Activated CD8-positive, alpha-beta T cell treated with anti-CD3 and anti-CD28 coated beads for 36 hours (primary cell): ENCODE results near the gene CDH23. TPM values are rescaled to one million over a fixed set of nuclear protein-coding genes. Genes with fewer than 3 reads are reported as not detected.

Experiments
- ATAC-seq: fragments of 200-7000 bp; cut with Tn5 transposase; one replicate; pipeline ENCODE4 v1.10.0; 2021; ENCODE audit warnings: mild to moderate bottlenecking, moderate library complexity
- CTCF ChIA-PET: fragments of 350-600 bp; sonication (Branson Sonifier 250); formaldehyde crosslinking; loops from one replicate; lab custom pipeline; 2021; ENCODE audit warnings: antibody characterized with exemption; lab: Charles Lee
- POLR2A ChIA-PET: fragments of 350-600 bp; sonication (Branson Sonifier 250); formaldehyde crosslinking; loops from one replicate; lab custom pipeline; 2021; ENCODE audit warnings: antibody characterized with exemption; lab: Charles Lee
- DNase-seq: peaks from one replicate; pipeline ENCODE4 v3.0.0-alpha.2; 2020
- H3K27ac Mint-ChIP-seq: one replicate; pipeline ENCODE4 v1.8.0; 2021; ENCODE audit warnings: mild to moderate bottlenecking, mixed read lengths
- H3K27me3 Mint-ChIP-seq: one replicate; pipeline ENCODE4 v1.8.0; 2021; ENCODE audit warnings: mixed read lengths
- H3K36me3 Mint-ChIP-seq: one replicate; pipeline ENCODE4 v1.8.0; 2021; ENCODE audit warnings: low read depth, mixed read lengths
- H3K4me1 Mint-ChIP-seq: one replicate; pipeline ENCODE4 v1.8.0; 2021; ENCODE audit warnings: low read depth, mixed read lengths
- H3K4me3 Mint-ChIP-seq: one replicate; pipeline ENCODE4 v1.8.0; 2021; ENCODE audit warnings: mild to moderate bottlenecking, moderate library complexity, mixed read lengths
- H3K9me3 Mint-ChIP-seq: one replicate; pipeline ENCODE4 v1.8.0; 2021; ENCODE audit warnings: mixed read lengths
- intact Hi-C: fragments of 100-400 bp; cut with micrococcal nuclease; formaldehyde crosslinking; loops from one replicate; pipeline ENCODE4 v1.10.0; 2022
- total RNA-seq, 2 experiments: library from RNA; stranded (reverse); gene quantifications; one replicate each; pipeline ENCODE4 v1.2.3, GENCODE V29; 2021
- TF ChIP-seq, protein P1 (sequence below): fragments of 200-600 bp; IDR thresholded peaks from one replicate; pipeline ENCODE4 v1.8.0; 2022; ENCODE audit warnings: antibody characterized with exemption, mild to moderate bottlenecking

Gene CDH23
- total RNA-seq, 2 experiments from 2014 or later = 2.4 to 2.7 TPM

DNA sequence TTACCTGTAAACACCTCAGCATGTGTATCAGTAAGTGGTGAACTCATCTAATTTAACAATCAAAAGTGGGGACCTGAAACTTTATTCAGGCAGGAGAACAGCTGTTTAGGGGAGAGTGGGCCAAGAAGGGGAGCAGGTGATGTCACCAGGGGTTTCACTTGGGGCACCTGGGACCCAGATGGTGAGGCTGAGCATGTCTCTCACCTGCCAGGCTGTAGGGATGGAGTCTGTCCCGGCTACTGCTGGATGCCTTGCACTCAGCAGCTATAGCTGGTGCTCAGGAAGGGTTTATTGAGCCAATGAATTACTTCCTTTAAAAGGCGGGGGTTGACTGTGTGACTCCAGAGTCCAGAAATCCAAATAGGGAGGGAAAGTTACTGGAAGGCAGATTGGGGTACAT, 23.0 kb downstream of the CDH23 start:
- no peaks in the 10 kb centered on the region for H3K36me3 Mint-ChIP-seq
- H3K9me3 Mint-ChIP-seq = no peaks in the 10 kb centered on the region
- no peaks in the 10 kb centered on the region for H3K4me1 Mint-ChIP-seq
- H3K4me3 Mint-ChIP-seq = no peak overlapping the region
- POLR2A ChIA-PET = no interaction called here
- intact Hi-C loops = no loop called here
- TF ChIP-seq, protein P1, sequence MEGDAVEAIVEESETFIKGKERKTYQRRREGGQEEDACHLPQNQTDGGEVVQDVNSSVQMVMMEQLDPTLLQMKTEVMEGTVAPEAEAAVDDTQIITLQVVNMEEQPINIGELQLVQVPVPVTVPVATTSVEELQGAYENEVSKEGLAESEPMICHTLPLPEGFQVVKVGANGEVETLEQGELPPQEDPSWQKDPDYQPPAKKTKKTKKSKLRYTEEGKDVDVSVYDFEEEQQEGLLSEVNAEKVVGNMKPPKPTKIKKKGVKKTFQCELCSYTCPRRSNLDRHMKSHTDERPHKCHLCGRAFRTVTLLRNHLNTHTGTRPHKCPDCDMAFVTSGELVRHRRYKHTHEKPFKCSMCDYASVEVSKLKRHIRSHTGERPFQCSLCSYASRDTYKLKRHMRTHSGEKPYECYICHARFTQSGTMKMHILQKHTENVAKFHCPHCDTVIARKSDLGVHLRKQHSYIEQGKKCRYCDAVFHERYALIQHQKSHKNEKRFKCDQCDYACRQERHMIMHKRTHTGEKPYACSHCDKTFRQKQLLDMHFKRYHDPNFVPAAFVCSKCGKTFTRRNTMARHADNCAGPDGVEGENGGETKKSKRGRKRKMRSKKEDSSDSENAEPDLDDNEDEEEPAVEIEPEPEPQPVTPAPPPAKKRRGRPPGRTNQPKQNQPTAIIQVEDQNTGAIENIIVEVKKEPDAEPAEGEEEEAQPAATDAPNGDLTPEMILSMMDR = no peak
- CTCF ChIA-PET = interaction anchor here (2.4 kb wide), 1 partner anchor 10 kb away, joined by 9 read pairs; no protein-coding TSS in a partner anchor
- H3K27me3 Mint-ChIP-seq = peaks cover 5% of the 10 kb centered on the region
- no peak overlapping the region for H3K27ac Mint-ChIP-seq
- DNase-seq = no peak
- ATAC-seq = no peak

- CTCF ChIA-PET = interaction anchor here (0.9 kb wide), 1 partner anchor 188 kb away, joined by 3 read pairs; no protein-coding TSS in a partner anchor
- Mint-ChIP-seq H3K4me3 (no peak overlapping the region), H3K27ac (no peak overlapping the region), H3K9me3 (no peaks in the 10 kb centered on the region), H3K4me1 (no peaks in the 10 kb centered on the region), H3K27me3 (peaks cover 5% of the 10 kb centered on the region), H3K36me3 (no peaks in the 10 kb centered on the region)
- TF ChIP-seq, protein P1 = no peak
- DNase-seq (no peak), ATAC-seq (no peak)
- intact Hi-C loops = no loop called here
- POLR2A ChIA-PET = no interaction called here
These were observed 24.3 kb downstream of the CDH23 start for GRCh38 chr10:71421075-71421434.

GRCh38 chr10:71423250-71423649, 26.5 kb downstream of the CDH23 start:
- intact Hi-C loops = no loop called here
- DNase-seq (no peak), ATAC-seq (no peak)
- TF ChIP-seq, protein P1 = no peak
- H3K4me3 Mint-ChIP-seq = no peak overlapping the region
- CTCF ChIA-PET = no interaction called here
- no peaks in the 10 kb centered on the region for H3K27me3 Mint-ChIP-seq
- H3K4me1 Mint-ChIP-seq = no peaks in the 10 kb centered on the region
- no peak overlapping the region for H3K27ac Mint-ChIP-seq
- H3K9me3 Mint-ChIP-seq = no peaks in the 10 kb centered on the region
- no peaks in the 10 kb centered on the region for H3K36me3 Mint-ChIP-seq
- POLR2A ChIA-PET = no interaction called here

DNA sequence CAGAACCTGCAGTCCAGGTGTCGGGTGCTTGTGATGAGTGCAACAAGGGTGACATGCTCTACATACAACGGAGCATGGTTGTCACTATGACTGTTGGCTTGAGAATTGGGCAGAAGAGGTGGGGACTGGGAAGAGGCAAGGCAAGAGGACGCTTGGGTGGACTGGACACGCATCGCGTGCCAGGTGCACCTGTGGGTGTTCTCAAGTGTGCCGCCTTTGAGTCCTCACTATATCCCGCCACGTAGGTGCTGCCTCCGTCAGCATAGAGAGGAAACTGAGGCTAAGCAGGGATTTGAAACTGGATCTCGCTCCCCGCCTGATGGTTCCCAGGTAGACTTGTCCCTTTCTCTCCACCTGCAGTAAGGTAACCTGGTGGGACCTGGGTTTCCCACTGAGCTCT, 27.2 kb downstream of the CDH23 start:
- Mint-ChIP-seq H3K4me3 (no peak overlapping the region), H3K4me1 (no peaks in the 10 kb centered on the region), H3K27ac (no peak overlapping the region), H3K9me3 (no peaks in the 10 kb centered on the region), H3K27me3 (no peaks in the 10 kb centered on the region), H3K36me3 (no peaks in the 10 kb centered on the region)
- DNase-seq (no peak), ATAC-seq (no peak)
- TF ChIP-seq, protein P1 = no peak
- intact Hi-C loops = no loop called here
- POLR2A ChIA-PET = no interaction called here
- CTCF ChIA-PET = no interaction called here

DNA sequence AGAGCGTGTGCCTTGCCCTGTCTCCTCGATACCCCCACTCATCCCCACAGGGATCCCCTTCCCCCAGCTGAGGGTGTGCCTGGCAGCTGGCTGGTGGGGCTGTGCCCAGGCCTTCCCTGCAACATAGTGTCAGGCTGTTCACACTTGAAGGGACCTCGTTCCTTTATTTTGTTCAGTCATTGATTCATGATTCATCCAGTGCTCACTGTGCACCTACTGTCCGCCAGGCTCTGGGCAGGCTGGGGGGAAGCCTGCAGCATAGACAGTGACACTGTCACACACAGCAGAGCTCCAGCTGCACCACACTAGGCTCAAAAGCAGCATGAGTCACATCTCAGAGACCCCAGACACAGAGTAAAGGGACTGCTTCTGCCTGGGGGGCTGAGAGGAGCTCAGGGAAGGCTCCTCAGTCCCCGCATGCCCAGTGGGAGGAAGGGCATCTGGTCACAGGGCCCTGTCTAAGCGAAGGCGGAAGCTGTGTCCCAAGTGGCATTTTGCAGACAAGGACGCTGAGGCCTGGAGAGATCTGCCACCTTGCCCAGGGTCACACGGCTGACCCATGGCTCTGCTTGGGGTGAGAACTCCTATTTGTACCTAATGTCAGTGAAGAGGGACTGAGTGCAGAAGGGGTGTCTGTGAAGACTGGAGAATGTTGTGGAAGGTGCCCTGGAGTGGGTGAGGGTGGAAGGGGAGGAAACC, 27.9 kb downstream of the CDH23 start:
- peaks cover 2% of the 10 kb centered on the region for H3K27me3 Mint-ChIP-seq
- H3K9me3 Mint-ChIP-seq = no peaks in the 10 kb centered on the region
- H3K4me1 Mint-ChIP-seq = no peaks in the 10 kb centered on the region
- no peaks in the 10 kb centered on the region for H3K36me3 Mint-ChIP-seq
- POLR2A ChIA-PET = no interaction called here
- ATAC-seq (no peak), DNase-seq (no peak)
- CTCF ChIA-PET = no interaction called here
- intact Hi-C loops = no loop called here
- H3K4me3 Mint-ChIP-seq = no peak overlapping the region
- no peak overlapping the region for H3K27ac Mint-ChIP-seq
- TF ChIP-seq, protein P1 = no peak
